ENCODE results near the gene GGT1. TPM values are rescaled to one million over a fixed set of nuclear protein-coding genes. Genes with fewer than 3 reads are reported as not detected.

GGT1 gene
- total and polyA plus RNA-seq, 2 of the 8 experiments (the other 6 are each of a cell fraction or from before 2014, with no cell fraction given) = 14.4 to 29.2 TPM

DNA sequence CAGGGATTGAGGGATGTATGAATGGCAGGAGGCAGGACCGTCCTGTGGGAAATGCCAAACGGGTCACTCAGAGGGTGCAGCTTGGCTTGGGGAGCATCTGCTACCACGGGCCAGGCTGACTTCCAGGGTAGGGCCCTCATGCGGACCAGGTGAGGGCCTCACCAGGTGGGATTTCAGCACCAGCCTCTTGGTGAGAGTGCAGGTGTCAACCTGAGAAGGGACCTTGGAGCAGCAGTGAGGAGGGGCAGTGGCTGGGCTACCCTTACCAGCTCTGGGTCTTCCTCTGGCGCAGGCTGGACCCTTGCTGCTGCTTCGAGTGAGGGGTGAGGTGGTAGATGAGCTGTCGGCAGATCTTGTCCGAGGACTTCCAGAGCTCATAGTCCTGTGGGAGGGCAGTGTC is 15.0 kb upstream of the GGT1 start:
- H3K79me2 ChIP-seq (ENCODE audit: control insufficient read depth in 1 of 2, insufficient read depth in 2 of 2, low read length in 2 of 2) = no peaks in the 10 kb centered on the region
- H3K4me3 ChIP-seq (ENCODE audit: extremely low read depth in 1 of 4, insufficient read depth in 2 of 4, low read depth in 3 of 4, low read length in 4 of 4) = no peak overlapping the region
- no peak overlapping the region for H2AK5ac ChIP-seq (ENCODE audit: low read depth, low read length)
- no peak overlapping the region for H2BK5ac ChIP-seq (ENCODE audit: low read depth, low read length)
- H3K14ac ChIP-seq (ENCODE audit: insufficient read length) = no peak overlapping the region
- no peaks in the 10 kb centered on the region for H3K9me3 ChIP-seq (ENCODE audit: insufficient read depth in 2 of 2, low read depth in 1 of 2, low read length in 1 of 2)
- H4K91ac ChIP-seq (replicated peaks; ENCODE audit: insufficient read length, low read length) = no peak overlapping the region
- no peak overlapping the region for H3K4ac ChIP-seq (replicated peaks; ENCODE audit: insufficient read length, low read depth, low read length)
- H4K20me1 ChIP-seq (replicated peaks in 1 of 2; ENCODE audit: control insufficient read depth in 1 of 2, insufficient read depth in 2 of 2, low read length in 2 of 2) = peaks cover 0 to 2% of the 10 kb centered on the region in 2 experiments
- no peaks in the 10 kb centered on the region for H3K27me3 ChIP-seq (replicated peaks in 1 of 4; ENCODE audit: control insufficient read depth in 3 of 4, extremely low read depth in 1 of 4, insufficient read depth in 3 of 4, low read length in 3 of 4)
- ChIA-PET POLR2A (ENCODE audit: partially characterized antibody) (interaction anchor here (1.1 to 1.9 kb wide), 5 partner anchors 9 to 31 kb away, joined by 5 to 8 read pairs (median 6); partner anchors contain the start of gene SNRPD3), CTCF (ENCODE audit: partially characterized antibody) (interaction anchor here (1.4 kb wide), 1 partner anchor 12 kb away, joined by 4 read pairs; no protein-coding TSS in a partner anchor)
- peaks cover 0 to 5% (median under 1%) of the 10 kb centered on the region in 4 experiments; a peak in 3 of 8 replicates for H3K36me3 ChIP-seq (ENCODE audit: control insufficient read depth in 2 of 4, insufficient read depth in 4 of 4, low read length in 3 of 4)
- no peak overlapping the region for H2BK120ac ChIP-seq (replicated peaks; ENCODE audit: low read depth, low read length)
- H3K23me2 ChIP-seq (ENCODE audit: low read depth, low read length) = no peaks in the 10 kb centered on the region; the same call in 1 of the 2 replicates
- 90% methylated on average over 8 of the region's 8 CpGs; no CpG with 5 or more reads in 1 of the 2 experiments for WGBS, 2 experiments (ENCODE audit: extremely low coverage in 1 of 2, insufficient coverage in 1 of 2, insufficient read length in 1 of 2, insufficient replicate concordance in 2 of 2, low coverage in 1 of 2, low lambda C conversion rate in 2 of 2, missing lambda C conversion rate in 1 of 2)
- H2BK15ac ChIP-seq (ENCODE audit: low read length) = no peak overlapping the region
- H3K56ac ChIP-seq (replicated peaks; ENCODE audit: insufficient read length, low read depth, low read length) = no peak overlapping the region
- no peak overlapping the region for H3K27ac ChIP-seq (ENCODE audit: low read depth, low read length)
- DNase-seq (ENCODE audit: low read depth in 1 of 2, low spot score in 2 of 2) (no peak), FAIRE-seq (no peak)
- H4K8ac ChIP-seq (ENCODE audit: extremely low read depth, insufficient read depth, low read length) = no peak overlapping the region
- no peak overlapping the region for H3K9ac ChIP-seq (replicated peaks in 1 of 4; ENCODE audit: extremely low read depth in 1 of 4, low read depth in 3 of 4, low read length in 3 of 4)
- H2BK20ac ChIP-seq (ENCODE audit: low read length) = no peak overlapping the region
- no peak overlapping the region for H4K5ac ChIP-seq (ENCODE audit: insufficient read length, low read depth, low read length)
- no peak overlapping the region for H2AFZ ChIP-seq (ENCODE audit: low read length)
- no peak overlapping the region for H3K4me2 ChIP-seq (ENCODE audit: insufficient read depth in 1 of 2, low read depth in 2 of 2, low read length in 2 of 2)
- no peak overlapping the region for H3K18ac ChIP-seq (ENCODE audit: extremely low read depth, low read length)
- no peaks in the 10 kb centered on the region; the same call in 1 of the 2 replicates for H3K79me1 ChIP-seq (ENCODE audit: low read depth, low read length)
- no peak overlapping the region for H3K23ac ChIP-seq (ENCODE audit: insufficient read length)
- no peak overlapping the region for H2BK12ac ChIP-seq (ENCODE audit: low read depth, low read length)
- peaks cover 0 to 6% (median 4%) of the 10 kb centered on the region in 4 experiments; a peak in 5 of 7 replicates for H3K4me1 ChIP-seq (replicated peaks in 1 of 4; ENCODE audit: control insufficient read depth in 3 of 4, insufficient read depth in 4 of 4, low read length in 3 of 4)

Measured in H1 (cell line).